Ovary (tissue), 9 donors: Measurements from ENCODE around the gene TBC1D9B. TPM values are rescaled to one million over a fixed set of nuclear protein-coding genes. Genes with fewer than 3 reads are reported as not detected.

Experiments
- DNase-seq, 5 donors: peaks; one replicate each; pipeline ENCODE4 v3.0.0-alpha.2; 2019 to 2020
- H3K27ac ChIP-seq, 2 donors: fragments of 200-600 bp; one replicate each; pipeline versions ENCODE4 v1.5.1 to v1.8.0; 2019 to 2022
- H3K27me3 ChIP-seq: fragments of 200-600 bp; one replicate; pipeline ENCODE4 v1.8.0; 2022
- H3K36me3 ChIP-seq: fragments of 200-600 bp; sonication (generic); one replicate; pipeline ENCODE4 v1.5.1; 2019
- H3K4me1 ChIP-seq: one replicate; pipeline ENCODE4 v1.8.1; 2013; ENCODE audit warnings: mild to moderate bottlenecking, moderate library complexity; ENCODE audit not compliant: insufficient read depth
- H3K4me3 ChIP-seq: fragments of 200-600 bp; sonication (generic); one replicate; pipeline ENCODE4 v1.5.1; 2017
- H3K9me3 ChIP-seq, 2 donors: fragments of 200-600 bp in 1 of 2; sonication (generic) in 1 of 2; one replicate each; pipeline versions ENCODE4 v1.5.1 to v1.8.1; 2013 to 2019; ENCODE audit warnings: mild to moderate bottlenecking in 1 of 2, moderate library complexity in 1 of 2
- EP300 ChIP-seq: sonication (generic); formaldehyde crosslinking; IDR thresholded peaks from one replicate; pipeline ENCODE4 v1.6.1; 2017; ENCODE audit warnings: antibody characterized with exemption
- POLR2A ChIP-seq: fragments of 450-650 bp; IDR thresholded peaks from one replicate; pipeline ENCODE4 v1.6.1; 2017; ENCODE audit warnings: antibody characterized with exemption, mild to moderate bottlenecking, moderate library complexity
- WGBS, 3 donors: extraction: QIAGEN DNeasy Blood & Tissue Kit in 1 of 3; methylation state at CpG; one replicate each; pipeline versions ENCODE4 v1.1.5 to v1.1.7; 2013 to 2017; 5-methylcytosine and 5-hydroxymethylcytosine counted together
- intact Hi-C, 4 donors: fragments of 100-400 bp; cut with DNase I; formaldehyde crosslinking; loops; one replicate each; pipeline versions ENCODE4 v1.11.0 to v1.15.1; 2022 to 2023
- polyA plus RNA-seq, 2 donors: library from polyadenylated mRNA; stranded (reverse); fragments of 200-250 nt in 1 of 2; fragments of 350-450 nt in 1 of 2; fragmentation: Illumina TruSeq in 1 of 2; extraction: RNeasy Lipid Tissue Mini Kit (QIAGEN cat#74804) in 1 of 2; gene quantifications; one replicate each; pipeline ENCODE4 v1.2.3, GENCODE V29; 2013 to 2014
- total RNA-seq, 7 donors: library from RNA; depleted of rRNA in 2 of 7; stranded (reverse); fragments of >200 nt in 2 of 7; fragmentation: NEBNext Ultra II Directional in 3 of 7; extraction: Animal tissue kit (Norgen Biotek cat#: 25700) in 3 of 7; gene quantifications; one replicate each; pipeline versions ENCODE4 v1.1.0 to v1.2.4, GENCODE V29; 2016 to 2023
- TF ChIP-seq, protein P1 (sequence below), 3 donors: fragments of 450-650 bp in 2 of 3; fragments of 200-600 bp in 1 of 3; IDR thresholded peaks; one replicate each; pipeline versions ENCODE4 v1.5.1 to v1.8.0; 2016 to 2022; ENCODE audit warnings: antibody characterized with exemption in 3 of 3, mild to moderate bottlenecking in 1 of 3
- donor health status: DM: no; HTN: no; CAD: no; lungs with moderate emphysema.
- donor health status: DM: no; HTN: no; CAD: no.
- donor health status: Bipolar disorder and iron deficiency.
- donor health status: DM: yes; HTN: yes; CAD: no.
- donor health status: DM: no; HTN: no; CAD: no.
- donor health status: DM: yes; HTN: yes; CAD: no.

Gene TBC1D9B
- total and polyA plus RNA-seq, 9 donors, result 48.3 to 121 (median 86.5) TPM

DNA sequence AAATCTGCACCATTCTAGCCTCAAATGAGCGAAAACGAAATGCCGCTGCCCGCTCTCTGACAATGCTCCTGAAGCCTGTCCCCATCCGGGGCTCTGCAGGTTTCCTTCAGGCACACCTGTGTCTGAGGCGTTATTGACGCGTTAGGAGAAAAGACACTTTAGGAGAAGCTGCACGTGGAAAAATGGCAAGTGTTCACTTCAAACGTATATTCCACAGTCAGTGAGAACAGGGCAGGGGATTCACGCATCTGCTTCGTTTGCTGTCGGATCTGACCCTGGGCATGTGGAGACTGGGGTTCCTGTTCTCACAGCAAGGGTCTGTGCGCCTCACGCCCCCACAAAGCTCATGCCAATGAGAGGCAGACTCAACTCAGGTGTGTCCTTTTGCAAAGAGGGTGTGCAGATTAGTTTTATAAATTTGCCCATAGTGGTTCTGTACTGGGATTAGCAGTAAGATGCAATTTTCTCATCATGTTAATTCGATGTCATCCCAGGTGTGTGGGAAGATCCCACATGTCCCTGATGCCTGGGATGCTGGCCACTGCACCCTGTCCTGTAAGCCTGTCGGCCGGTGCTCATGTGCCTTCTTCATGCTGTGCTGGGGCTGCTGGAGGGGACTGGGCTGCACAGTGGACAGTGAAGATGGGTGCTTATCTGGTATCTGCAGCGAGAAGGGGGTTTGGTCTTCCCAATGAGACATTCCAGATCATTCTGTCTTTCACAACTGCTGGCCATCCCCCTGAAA is 11.2 kb upstream of the TBC1D9B start:
- intact Hi-C loops, result no loop called here
- Histone ChIP-seq H3K4me1 (no peaks in the 10 kb centered on the region), H3K4me3 (no peak overlapping the region), H3K36me3 (no peaks in the 10 kb centered on the region), H3K27ac (no peak overlapping the region), H3K9me3 (no peaks in the 10 kb centered on the region), H3K27me3 (no peaks in the 10 kb centered on the region)
- 86 to 88% (median 88%) methylated on average over 19 of the region's 19 CpGs for WGBS, 3 donors
- TF ChIP-seq POLR2A, result no peak
- no peak for DNase-seq

DNA sequence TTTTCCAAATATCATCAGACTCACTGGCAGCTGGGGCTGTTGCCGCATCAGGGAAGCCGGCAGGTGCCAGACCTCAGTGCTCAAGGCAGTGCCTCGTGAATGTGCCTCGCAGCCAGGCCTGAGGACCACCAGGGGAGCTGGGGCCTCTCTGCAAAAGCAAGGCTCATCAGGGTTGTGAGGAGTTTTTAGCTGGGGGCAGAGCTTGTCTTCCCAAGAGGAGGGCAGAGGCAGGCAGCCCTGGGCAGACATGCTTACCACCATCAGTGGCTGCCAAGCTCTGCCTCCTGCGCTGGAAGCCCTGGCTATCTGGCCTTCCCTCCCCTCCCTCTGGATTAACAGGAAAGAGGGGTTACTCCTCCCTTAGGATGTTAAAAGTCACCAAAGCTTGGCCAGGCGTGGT is 8.8 kb upstream of the TBC1D9B start:
- no peak overlapping the region for H3K27ac ChIP-seq
- no peak overlapping the region for H3K4me3 ChIP-seq
- no peaks in the 10 kb centered on the region for H3K4me1 ChIP-seq
- intact Hi-C loops, result no loop called here
- no peaks in the 10 kb centered on the region for H3K36me3 ChIP-seq
- 65 to 72% (median 65%) methylated on average over 6 of the region's 6 CpGs for WGBS, 3 donors
- no peaks in the 10 kb centered on the region for H3K9me3 ChIP-seq
- no peak for DNase-seq
- TF ChIP-seq POLR2A, result no peak
- no peak for TF ChIP-seq EP300
- no peaks in the 10 kb centered on the region for H3K27me3 ChIP-seq

DNA sequence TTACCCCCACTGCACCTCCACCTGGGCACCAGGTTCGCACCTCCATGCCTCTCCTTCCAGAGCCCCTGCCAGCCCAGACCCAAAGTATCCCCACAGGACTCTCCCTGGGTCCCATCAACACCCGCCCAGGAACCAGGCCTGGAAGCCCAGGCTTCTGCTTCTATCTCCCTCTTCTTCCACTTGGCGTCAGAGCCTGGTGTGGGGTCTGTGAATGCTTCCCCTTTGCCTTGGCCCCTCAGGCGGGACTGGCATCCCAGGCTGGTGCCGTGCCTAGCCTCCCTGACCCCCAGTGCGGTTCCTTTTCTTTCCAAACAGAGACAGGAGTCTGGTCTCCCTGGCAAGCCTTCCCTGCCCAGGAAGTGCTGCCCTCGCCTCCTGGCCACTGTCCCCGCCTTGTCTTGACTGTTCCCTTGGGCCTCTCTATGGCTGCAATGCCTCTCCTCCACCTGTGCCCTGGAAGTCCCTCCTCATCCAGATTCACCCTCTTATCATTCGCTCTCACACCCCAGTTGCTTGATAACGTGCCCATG is 7.8 kb upstream of the TBC1D9B start:
- no peak for DNase-seq
- TF ChIP-seq, protein P1, sequence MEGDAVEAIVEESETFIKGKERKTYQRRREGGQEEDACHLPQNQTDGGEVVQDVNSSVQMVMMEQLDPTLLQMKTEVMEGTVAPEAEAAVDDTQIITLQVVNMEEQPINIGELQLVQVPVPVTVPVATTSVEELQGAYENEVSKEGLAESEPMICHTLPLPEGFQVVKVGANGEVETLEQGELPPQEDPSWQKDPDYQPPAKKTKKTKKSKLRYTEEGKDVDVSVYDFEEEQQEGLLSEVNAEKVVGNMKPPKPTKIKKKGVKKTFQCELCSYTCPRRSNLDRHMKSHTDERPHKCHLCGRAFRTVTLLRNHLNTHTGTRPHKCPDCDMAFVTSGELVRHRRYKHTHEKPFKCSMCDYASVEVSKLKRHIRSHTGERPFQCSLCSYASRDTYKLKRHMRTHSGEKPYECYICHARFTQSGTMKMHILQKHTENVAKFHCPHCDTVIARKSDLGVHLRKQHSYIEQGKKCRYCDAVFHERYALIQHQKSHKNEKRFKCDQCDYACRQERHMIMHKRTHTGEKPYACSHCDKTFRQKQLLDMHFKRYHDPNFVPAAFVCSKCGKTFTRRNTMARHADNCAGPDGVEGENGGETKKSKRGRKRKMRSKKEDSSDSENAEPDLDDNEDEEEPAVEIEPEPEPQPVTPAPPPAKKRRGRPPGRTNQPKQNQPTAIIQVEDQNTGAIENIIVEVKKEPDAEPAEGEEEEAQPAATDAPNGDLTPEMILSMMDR (IDR thresholded peaks at IDR 0.05), result no peak
- TF ChIP-seq POLR2A (no peak), EP300 (no peak)
- WGBS, 3 donors, result 84 to 90% (median 87%) methylated on average over 10 of the region's 10 CpGs
- Histone ChIP-seq H3K9me3 (no peaks in the 10 kb centered on the region), H3K4me3 (no peak overlapping the region), H3K4me1 (no peaks in the 10 kb centered on the region), H3K36me3 (no peaks in the 10 kb centered on the region), H3K27me3 (no peaks in the 10 kb centered on the region), H3K27ac (no peak overlapping the region)
- intact Hi-C loops, result no loop called here

DNA sequence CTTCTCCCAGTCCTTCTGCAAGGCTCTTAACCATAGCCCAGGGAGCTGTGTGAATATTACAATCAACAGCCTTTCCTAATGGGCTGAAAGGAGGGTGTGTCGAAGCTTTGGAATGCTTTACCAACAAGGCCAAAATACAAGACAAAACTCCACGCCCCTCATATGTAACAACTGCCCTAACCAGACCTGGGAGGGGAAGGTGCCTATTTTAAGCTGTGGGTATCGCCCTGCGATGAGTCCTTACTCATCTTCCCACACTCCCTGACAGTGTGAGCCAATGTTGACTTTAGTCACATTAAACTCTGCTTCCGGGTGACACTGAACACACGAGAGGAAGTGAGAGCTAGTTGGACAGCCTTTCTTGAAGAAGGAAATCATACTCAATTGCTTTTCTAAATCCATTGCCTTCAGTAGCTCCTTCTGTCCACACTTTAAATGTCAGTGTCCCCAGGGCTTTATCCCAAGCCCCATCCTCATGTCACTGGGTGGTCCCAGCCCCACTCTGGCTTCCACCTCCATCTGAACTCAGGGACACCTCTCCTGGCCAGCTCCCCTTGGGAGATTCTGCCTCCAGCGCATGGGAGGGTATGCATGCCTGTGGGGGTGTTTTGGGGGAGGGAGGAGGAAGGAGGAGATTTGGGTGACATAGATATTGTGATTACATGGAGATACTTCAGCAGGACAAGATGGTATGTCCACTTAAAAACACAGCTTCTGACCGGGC is 6.5 kb upstream of the TBC1D9B start:
- no peak for TF ChIP-seq POLR2A
- TF ChIP-seq, protein P1 (IDR thresholded peaks at IDR 0.05), result no peak
- no peak for TF ChIP-seq EP300
- Histone ChIP-seq H3K27me3 (no peaks in the 10 kb centered on the region), H3K27ac (no peak overlapping the region), H3K4me1 (no peaks in the 10 kb centered on the region), H3K36me3 (no peaks in the 10 kb centered on the region), H3K9me3 (no peaks in the 10 kb centered on the region), H3K4me3 (no peak overlapping the region)
- no peak for DNase-seq
- 55 to 63% (median 58%) methylated on average over 8 of the region's 8 CpGs for WGBS, 3 donors
- intact Hi-C loops, result no loop called here

DNA sequence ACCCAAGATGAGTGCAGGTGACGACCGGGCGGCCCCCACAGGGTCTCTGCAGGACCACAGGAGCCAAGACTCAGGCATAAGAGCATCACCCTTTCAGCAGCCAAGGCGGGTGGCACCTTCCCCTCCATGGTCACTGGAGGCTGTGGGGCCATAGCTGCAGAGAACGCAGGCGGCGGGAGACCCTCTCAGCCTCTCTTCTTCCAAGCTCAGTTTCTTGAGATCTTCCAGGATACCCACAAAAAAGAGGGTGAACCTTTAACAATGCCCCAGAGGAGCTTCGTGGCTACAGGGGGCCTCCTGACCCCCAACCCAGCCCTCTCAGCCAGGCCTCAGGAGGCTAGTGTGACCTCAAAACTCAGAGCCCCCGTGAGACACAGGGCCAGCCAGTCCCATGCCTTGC is 5.8 kb upstream of the TBC1D9B start:
- H3K27ac ChIP-seq, result no peak overlapping the region

More for the DNA sequence above, 5.8 kb upstream of the TBC1D9B start:
- Histone ChIP-seq H3K4me3 (no peak overlapping the region), H3K36me3 (no peaks in the 10 kb centered on the region), H3K4me1 (peaks cover 2% of the 10 kb centered on the region), H3K9me3 (no peaks in the 10 kb centered on the region), H3K27me3 (no peaks in the 10 kb centered on the region)
- TF ChIP-seq EP300 (no peak), POLR2A (no peak)
- TF ChIP-seq, protein P1 (IDR thresholded peaks at IDR 0.05), result no peak
- no peak for DNase-seq
- WGBS, 3 donors, result 89 to 92% (median 90%) methylated on average over 9 of the region's 9 CpGs
- intact Hi-C loops, result no loop called here
